Transverse colon (tissue), 4 donors: Measurements from ENCODE around the gene IER3. TPM values are rescaled to one million over a fixed set of nuclear protein-coding genes. Genes with fewer than 3 reads are reported as not detected.
"Not testable (repeated sequence)": the region's sequence is repeated elsewhere in the genome, so short reads cannot be mapped to it uniquely, and the experiment has no call there.

Experiments
- DNase-seq: peaks from one replicate; pipeline ENCODE4 v3.0.0-alpha.2; 2019
- H3K27ac ChIP-seq, 4 donors: fragments of 200-600 bp; sonication (generic); 2 replicates each; pipeline ENCODE4 v1.5.1; 2016 to 2018; ENCODE audit warnings: inconsistent platforms in 4 of 4
- H3K27me3 ChIP-seq: fragments of 200-600 bp; sonication (generic); 2 replicates; pipeline ENCODE4 v1.5.1; 2017; ENCODE audit warnings: inconsistent platforms
- H3K36me3 ChIP-seq, 4 donors: fragments of 200-600 bp; sonication (generic); 2 replicates each; pipeline ENCODE4 v1.5.1; 2017 to 2019; ENCODE audit warnings: inconsistent platforms in 4 of 4
- H3K4me1 ChIP-seq, 4 donors: fragments of 200-600 bp; sonication (generic); 2 replicates each; pipeline ENCODE4 v1.5.1; 2017 to 2020; ENCODE audit warnings: inconsistent platforms in 4 of 4
- H3K4me3 ChIP-seq, 4 donors: fragments of 200-600 bp; sonication (generic); 1 replicate in 1 of 4; 2 replicates in 3 of 4; pipeline versions ENCODE4 v1.5.1 to v1.6.1; 2017 to 2019; ENCODE audit warnings: inconsistent platforms in 4 of 4
- H3K9me3 ChIP-seq, 2 donors: fragments of 200-600 bp; sonication (generic); 2 replicates each; pipeline ENCODE4 v1.5.1; 2017 to 2019; ENCODE audit warnings: inconsistent platforms in 2 of 2
- CTCF ChIP-seq, 5 experiments: fragments of 200-600 bp in 3 of 5; fragments of 450-650 bp in 2 of 5; sonication (generic) in 3 of 5; IDR thresholded peaks; 1 replicate in 2 of 5; 2 replicates in 3 of 5; pipeline ENCODE4 v1.5.1; 2016 to 2017; ENCODE audit warnings: antibody characterized with exemption in 5 of 5, inconsistent platforms in 3 of 5, mild to moderate bottlenecking in 2 of 5, moderate library complexity in 1 of 5
- EP300 ChIP-seq: sonication (generic); formaldehyde crosslinking; IDR thresholded peaks from one replicate; pipeline ENCODE4 v1.6.1; 2017; ENCODE audit warnings: antibody characterized with exemption, low read depth
- POLR2A ChIP-seq: fragments of 450-650 bp; IDR thresholded peaks from one replicate; pipeline ENCODE4 v1.6.1; 2016; ENCODE audit warnings: antibody characterized with exemption, mild to moderate bottlenecking, moderate library complexity
- POLR2AphosphoS5 ChIP-seq, 3 donors: sonication (generic); formaldehyde crosslinking; IDR thresholded peaks; one replicate each; pipeline ENCODE4 v1.6.1; 2016; ENCODE audit warnings: antibody characterized with exemption in 3 of 3
- WGBS, 2 donors: methylation state at CpG; one replicate each; pipeline ENCODE4 v1.1.5; 2018; ENCODE audit warnings: low coverage in 1 of 2; 5-methylcytosine and 5-hydroxymethylcytosine counted together
- in situ Hi-C, 4 donors: fragments of 200-750 bp; cut with MboI; loops; one replicate each; pipeline versions ENCODE4 v1.15.0 to v1.15.1; 2017; ENCODE audit warnings: low sequenced_read_pairs in 3 of 4, low pct_ligation_motif_present in 1 of 4, low pct_unique_long_range_greater_than_20kb in 1 of 4
- intact Hi-C: fragments of 100-400 bp; cut with DNase I; formaldehyde crosslinking; loops from one replicate; pipeline ENCODE4 v1.15.1; 2023; ENCODE audit warnings: low total_unique reads
- total RNA-seq, 4 donors: library from RNA; depleted of rRNA; stranded (reverse); fragments of >200 nt; gene quantifications; one replicate each; pipeline ENCODE4 v1.1.0, GENCODE V29; 2016

Gene IER3
- total RNA-seq, 4 donors from 2014 or later, result 21.1 to 100 (median 84.6) TPM

- no peaks in the 10 kb centered on the region for H3K27me3 ChIP-seq
- no peaks in the 10 kb centered on the region for H3K9me3 ChIP-seq
- in situ Hi-C loops (loop anchor here (5.0 to 25.0 kb wide), 3 partner anchors 49 to 161 kb away; partner anchors contain the start of gene DDR1 (in 2 of the 4)), intact Hi-C loops (no loop called here)
- peaks cover 7 to 48% (median 19%) of the 10 kb centered on the region in 4 donors for H3K4me1 ChIP-seq
- H3K27ac ChIP-seq, result peak overlapping the region in 2 of 4 donors; percentile 20 to 43
- no peak for DNase-seq
- H3K36me3 ChIP-seq, result peaks cover 0 to 45% (median 17%) of the 10 kb centered on the region in 4 donors
- TF ChIP-seq POLR2A, result no peak
- TF ChIP-seq CTCF (IDR thresholded peaks at IDR 0.05), result no peak
- WGBS, 2 donors, result 87% methylated on average over 11 of the region's 11 CpGs; no CpG with 5 or more reads in 1 of the 2 donors
- H3K4me3 ChIP-seq, result no peak overlapping the region
Measured at GRCh38 chr6:30726506-30727413, 17.6 kb downstream of the IER3 start.

GRCh38 chr6:30725713-30726505, 18.4 kb downstream of the IER3 start:
- H3K4me3 ChIP-seq, result no peak overlapping the region
- DNase-seq, result no peak
- peaks cover 5 to 42% (median 19%) of the 10 kb centered on the region in 4 donors for H3K4me1 ChIP-seq
- WGBS, 2 donors, result 52 to 65% methylated on average over 2 of the region's 3 CpGs
- TF ChIP-seq EP300 (no peak), POLR2A (no peak), POLR2AphosphoS5 (IDR thresholded peaks at IDR 0.05) (peak in 1 of 3 donors; percentile 10), CTCF (IDR thresholded peaks at IDR 0.05) (no peak)
- peaks cover 0 to 45% (median 17%) of the 10 kb centered on the region in 4 donors for H3K36me3 ChIP-seq
- in situ Hi-C loops, result loop anchor here (5.0 to 25.0 kb wide), 3 partner anchors 49 to 161 kb away; partner anchors contain the start of gene DDR1 (in 2 of the 4)
- peak overlapping the region in 2 of 4 donors; percentile 16 to 26 for H3K27ac ChIP-seq
- no peaks in the 10 kb centered on the region for H3K27me3 ChIP-seq
- intact Hi-C loops, result no loop called here
- H3K9me3 ChIP-seq, result no peaks in the 10 kb centered on the region

GRCh38 chr6:30724906-30725667, 19.3 kb downstream of the IER3 start:
- Histone ChIP-seq H3K27ac (peak overlapping the region; percentile 22 to 35 (median 28)), H3K27me3 (no peaks in the 10 kb centered on the region), H3K9me3 (no peaks in the 10 kb centered on the region), H3K4me1 (peaks cover 0 to 35% (median 12%) of the 10 kb centered on the region in 4 donors), H3K36me3 (peaks cover 0 to 41% (median 17%) of the 10 kb centered on the region in 4 donors), H3K4me3 (no peak overlapping the region)
- WGBS, 2 donors, result 35 to 48% methylated on average over 5 to 6 of the region's 6 CpGs
- no peak for DNase-seq
- in situ Hi-C loops (loop anchor here (5.0 to 25.0 kb wide), 4 partner anchors 43 to 162 kb away; partner anchors contain the start of gene DDR1 (in 2 of the 4)), intact Hi-C loops (loop anchor here (5.0 kb wide), 1 partner anchor 108 kb away; the partner anchor contains the start of genes MRPS18B and PPP1R10)
- TF ChIP-seq EP300 (no peak), CTCF (IDR thresholded peaks at IDR 0.05) (no peak), POLR2AphosphoS5 (IDR thresholded peaks at IDR 0.05) (no peak), POLR2A (no peak)

- intact Hi-C loops, result loop anchor here (5.0 kb wide), 1 partner anchor 107 kb away; the partner anchor contains the start of genes MRPS18B and PPP1R10
- in situ Hi-C loops, result loop anchor here in 2 of 4 donors (5.0 to 10.0 kb wide), 2 partner anchors 42 to 151 kb away; no protein-coding TSS in a partner anchor
- WGBS, 2 donors, result 56 to 100% methylated on average over 3 to 29 of the region's 29 CpGs
Measured at GRCh38 chr6:30723843-30724741, 20.3 kb downstream of the IER3 start.

GRCh38 chr6:30723159-30723842, 21.0 kb downstream of the IER3 start:
- peaks cover 0 to 35% (median 11%) of the 10 kb centered on the region in 4 donors for H3K36me3 ChIP-seq
- not testable (repeated sequence) for H3K27me3 ChIP-seq, H3K4me3 ChIP-seq, H3K9me3 ChIP-seq, DNase-seq
- H3K4me1 ChIP-seq, result peaks cover 0 to 50% (median 24%) of the 10 kb centered on the region in 4 donors
- WGBS, 2 donors, result 50 to 52% methylated on average over 2 to 16 of the region's 16 CpGs
- intact Hi-C loops, result loop anchor here (5.0 kb wide), 1 partner anchor 106 kb away; the partner anchor contains the start of genes MRPS18B and PPP1R10
- H3K27ac ChIP-seq, result peak overlapping the region; percentile 93 to 99 (median 98)
- in situ Hi-C loops, result loop anchor here in 2 of 4 donors (5.0 to 10.0 kb wide), 2 partner anchors 41 to 152 kb away; no protein-coding TSS in a partner anchor

More at GRCh38 chr6:30723843-30724741, 20.3 kb downstream of the IER3 start:
- not testable (repeated sequence) for DNase-seq, H3K9me3 ChIP-seq, H3K27me3 ChIP-seq, H3K4me3 ChIP-seq
- peak overlapping the region; percentile 22 to 35 (median 28) for H3K27ac ChIP-seq
- H3K4me1 ChIP-seq, result peaks cover 0 to 42% (median 21%) of the 10 kb centered on the region in 4 donors
- peaks cover 0 to 35% (median 15%) of the 10 kb centered on the region in 4 donors for H3K36me3 ChIP-seq
